Measurements from ENCODE around the gene TMEM176B.

TMEM176B gene

DNA sequence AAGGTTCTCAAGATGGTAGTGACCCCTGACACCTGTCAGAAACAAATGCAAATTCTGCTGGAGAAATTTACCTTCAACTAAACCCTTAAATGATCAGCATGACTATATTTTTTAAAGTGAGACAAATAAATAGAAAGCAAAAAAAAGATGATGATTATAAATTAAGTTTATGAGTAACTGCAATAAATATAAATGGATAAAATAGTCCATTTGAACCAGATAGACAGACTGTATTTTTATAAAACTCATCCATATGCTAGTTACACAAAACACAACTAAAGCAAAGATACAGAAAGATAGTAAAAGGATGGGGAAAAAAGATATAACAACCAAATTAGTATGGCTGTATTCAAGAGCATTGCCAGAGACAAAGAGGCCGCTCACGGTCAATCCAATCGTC, 6.3 kb upstream of the TMEM176B start:
- DNase-seq: no peak
- H3K9me3 ChIP-seq (ENCODE audit: control extremely low read depth in 1 of 5, control insufficient read depth in 4 of 5, insufficient read depth in 2 of 5, low read depth in 1 of 5, low read length in 4 of 5): peaks cover 0 to 14% (median 8%) of the 10 kb centered on the region in 5 experiments
- peaks cover 0 to 3% (median under 1%) of the 10 kb centered on the region in 4 experiments for H3K4me1 ChIP-seq (ENCODE audit: control extremely low read depth in 1 of 4, control insufficient read depth in 4 of 4, insufficient read depth in 4 of 4, low read length in 3 of 4)
- ChIA-PET POLR2A (no interaction called here), CTCF (no interaction called here)
- H3K27me3 ChIP-seq (replicated peaks in 2 of 5; ENCODE audit: control insufficient read depth in 4 of 5, insufficient read depth in 5 of 5, low read length in 4 of 5): peaks cover 0 to 27% (median 13%) of the 10 kb centered on the region in 5 experiments
- no peak overlapping the region for H3K4me3 ChIP-seq (ENCODE audit: control insufficient read depth in 1 of 7, extremely low read depth in 1 of 7, insufficient read depth in 4 of 7, low read depth in 2 of 7, low read length in 6 of 7)
- no peak overlapping the region for H3K27ac ChIP-seq (ENCODE audit: insufficient read depth in 1 of 2, low read depth in 1 of 2, low read length in 2 of 2, poor library complexity in 1 of 2, severe bottlenecking in 2 of 2)
- no peaks in the 10 kb centered on the region for H3K36me3 ChIP-seq (ENCODE audit: control insufficient read depth in 4 of 4, insufficient read depth in 4 of 4, low read length in 3 of 4)
- WGBS (ENCODE audit: insufficient coverage): no CpG with 5 or more reads among the region's 3 CpGs

DNA sequence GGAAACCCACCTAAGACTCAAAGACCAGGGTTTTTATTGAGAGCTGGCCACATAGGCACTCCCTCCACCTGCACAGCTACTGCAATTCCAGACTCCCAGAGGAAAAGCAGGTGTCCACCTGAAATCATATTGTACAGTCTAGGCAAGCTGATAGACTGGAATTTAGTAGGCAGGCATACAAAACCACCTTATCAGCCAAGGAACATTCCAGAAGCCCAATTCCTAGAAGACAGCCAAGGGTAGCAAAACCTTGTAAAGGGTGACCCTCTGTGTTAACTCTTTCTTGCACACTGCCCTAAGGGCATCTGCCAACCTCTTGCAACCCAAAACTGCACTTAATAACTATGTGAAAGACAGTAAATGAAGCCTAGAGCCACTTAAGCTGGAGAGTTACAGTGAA, 5.7 kb upstream of the TMEM176B start:
- H3K4me1 ChIP-seq (ENCODE audit: control extremely low read depth in 1 of 4, control insufficient read depth in 4 of 4, insufficient read depth in 4 of 4, low read length in 3 of 4): peaks cover 0 to 9% (median 6%) of the 10 kb centered on the region in 4 experiments
- H3K9me3 ChIP-seq (ENCODE audit: control extremely low read depth in 1 of 5, control insufficient read depth in 4 of 5, insufficient read depth in 2 of 5, low read depth in 1 of 5, low read length in 4 of 5): peaks cover 0 to 14% (median 8%) of the 10 kb centered on the region in 5 experiments
- H3K36me3 ChIP-seq (ENCODE audit: control insufficient read depth in 4 of 4, insufficient read depth in 4 of 4, low read length in 3 of 4): no peaks in the 10 kb centered on the region
- H3K4me3 ChIP-seq (ENCODE audit: control insufficient read depth in 1 of 7, extremely low read depth in 1 of 7, insufficient read depth in 4 of 7, low read depth in 2 of 7, low read length in 6 of 7): no peak overlapping the region
- DNase-seq: no peak
- H3K27ac ChIP-seq (ENCODE audit: insufficient read depth in 1 of 2, low read depth in 1 of 2, low read length in 2 of 2, poor library complexity in 1 of 2, severe bottlenecking in 2 of 2): no peak overlapping the region
- CTCF ChIA-PET: no interaction called here
- POLR2A ChIA-PET: no interaction called here
- H3K27me3 ChIP-seq (replicated peaks in 2 of 5; ENCODE audit: control insufficient read depth in 4 of 5, insufficient read depth in 5 of 5, low read length in 4 of 5): peaks cover 0 to 33% (median 16%) of the 10 kb centered on the region in 5 experiments

DNA sequence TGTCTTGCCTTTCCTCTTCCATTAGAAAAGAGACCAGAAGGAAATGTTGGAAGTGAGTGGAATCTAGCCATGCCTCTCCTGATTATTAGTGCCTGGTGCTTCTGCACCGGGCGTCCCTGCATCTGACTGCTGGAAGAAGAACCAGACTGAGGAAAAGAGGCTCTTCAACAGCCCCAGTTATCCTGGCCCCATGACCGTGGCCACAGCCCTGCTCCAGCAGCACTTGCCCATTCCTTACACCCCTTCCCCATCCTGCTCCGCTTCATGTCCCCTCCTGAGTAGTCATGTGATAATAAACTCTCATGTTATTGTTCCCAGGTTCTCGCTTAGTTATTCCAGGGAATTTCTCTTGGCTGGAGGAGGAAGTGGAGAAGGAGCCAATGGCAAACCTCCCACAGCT, 4.6 kb upstream of the TMEM176B start:
- Histone ChIP-seq H3K36me3 (ENCODE audit: control insufficient read depth in 4 of 4, insufficient read depth in 4 of 4, low read length in 3 of 4) (no peaks in the 10 kb centered on the region), H3K4me1 (ENCODE audit: control extremely low read depth in 1 of 4, control insufficient read depth in 4 of 4, insufficient read depth in 4 of 4, low read length in 3 of 4) (peaks cover 0 to 19% (median 15%) of the 10 kb centered on the region in 4 experiments), H3K9me3 (ENCODE audit: control extremely low read depth in 1 of 5, control insufficient read depth in 4 of 5, insufficient read depth in 2 of 5, low read depth in 1 of 5, low read length in 4 of 5) (peaks cover 0 to 14% (median 8%) of the 10 kb centered on the region in 5 experiments), H3K27ac (ENCODE audit: insufficient read depth in 1 of 2, low read depth in 1 of 2, low read length in 2 of 2, poor library complexity in 1 of 2, severe bottlenecking in 2 of 2) (no peak overlapping the region), H3K27me3 (replicated peaks in 2 of 5; ENCODE audit: control insufficient read depth in 4 of 5, insufficient read depth in 5 of 5, low read length in 4 of 5) (peaks cover 0 to 43% (median 18%) of the 10 kb centered on the region in 5 experiments), H3K4me3 (ENCODE audit: control insufficient read depth in 1 of 7, extremely low read depth in 1 of 7, insufficient read depth in 4 of 7, low read depth in 2 of 7, low read length in 6 of 7) (no peak overlapping the region)
- DNase-seq: no peak
- POLR2A ChIA-PET: no interaction called here
- CTCF ChIA-PET: no interaction called here
- 100% methylated on average over 1 of the region's 5 CpGs for WGBS (ENCODE audit: insufficient coverage)

DNA sequence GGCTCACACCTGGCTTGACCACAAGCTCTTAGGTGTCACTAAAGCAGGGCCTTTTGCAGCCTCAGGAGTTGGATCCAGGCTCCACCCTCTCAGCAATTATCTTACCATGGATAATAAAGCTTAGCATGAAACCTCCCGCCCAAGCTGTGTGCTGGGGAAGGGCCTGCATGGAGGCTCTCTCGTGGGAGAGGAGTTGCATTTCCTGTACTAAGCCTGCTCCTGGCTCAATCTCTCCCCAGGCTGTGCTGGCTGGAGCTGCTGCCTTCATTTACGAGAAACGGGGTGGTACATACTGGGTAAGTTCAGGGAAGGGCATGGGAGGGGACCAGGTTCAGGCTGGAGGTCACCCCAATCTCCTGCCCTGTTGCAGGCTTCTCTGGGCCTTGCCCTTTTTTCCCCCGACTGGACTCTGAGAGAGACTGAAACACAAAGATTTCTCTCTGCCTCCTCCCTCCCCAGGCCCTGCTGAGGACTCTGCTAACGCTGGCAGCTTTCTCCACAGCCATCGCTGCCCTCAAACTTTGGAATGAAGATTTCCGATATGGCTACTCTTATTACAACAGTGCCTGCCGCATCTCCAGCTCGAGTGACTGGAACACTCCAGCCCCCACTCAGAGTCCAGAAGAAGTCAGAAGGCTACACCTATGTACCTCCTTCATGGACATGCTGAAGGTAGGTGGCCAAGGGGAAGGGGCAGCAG, 3.1 kb upstream of the TMEM176B start:
- no peak overlapping the region for H3K27ac ChIP-seq (ENCODE audit: insufficient read depth in 1 of 2, low read depth in 1 of 2, low read length in 2 of 2, poor library complexity in 1 of 2, severe bottlenecking in 2 of 2)
- H3K36me3 ChIP-seq (ENCODE audit: control insufficient read depth in 4 of 4, insufficient read depth in 4 of 4, low read length in 3 of 4): no peaks in the 10 kb centered on the region
- peaks cover 5 to 58% (median 24%) of the 10 kb centered on the region in 5 experiments for H3K27me3 ChIP-seq (replicated peaks in 2 of 5; ENCODE audit: control insufficient read depth in 4 of 5, insufficient read depth in 5 of 5, low read length in 4 of 5)
- H3K9me3 ChIP-seq (ENCODE audit: control extremely low read depth in 1 of 5, control insufficient read depth in 4 of 5, insufficient read depth in 2 of 5, low read depth in 1 of 5, low read length in 4 of 5): peaks cover 0 to 14% (median 8%) of the 10 kb centered on the region in 5 experiments
- DNase-seq: no peak
- no peak overlapping the region for H3K4me3 ChIP-seq (ENCODE audit: control insufficient read depth in 1 of 7, extremely low read depth in 1 of 7, insufficient read depth in 4 of 7, low read depth in 2 of 7, low read length in 6 of 7)
- 85% methylated on average over 9 of the region's 10 CpGs for WGBS (ENCODE audit: insufficient coverage)
- ChIA-PET CTCF (no interaction called here), POLR2A (no interaction called here)
- H3K4me1 ChIP-seq (ENCODE audit: control extremely low read depth in 1 of 4, control insufficient read depth in 4 of 4, insufficient read depth in 4 of 4, low read length in 3 of 4): peaks cover 0 to 21% (median 16%) of the 10 kb centered on the region in 4 experiments

DNA sequence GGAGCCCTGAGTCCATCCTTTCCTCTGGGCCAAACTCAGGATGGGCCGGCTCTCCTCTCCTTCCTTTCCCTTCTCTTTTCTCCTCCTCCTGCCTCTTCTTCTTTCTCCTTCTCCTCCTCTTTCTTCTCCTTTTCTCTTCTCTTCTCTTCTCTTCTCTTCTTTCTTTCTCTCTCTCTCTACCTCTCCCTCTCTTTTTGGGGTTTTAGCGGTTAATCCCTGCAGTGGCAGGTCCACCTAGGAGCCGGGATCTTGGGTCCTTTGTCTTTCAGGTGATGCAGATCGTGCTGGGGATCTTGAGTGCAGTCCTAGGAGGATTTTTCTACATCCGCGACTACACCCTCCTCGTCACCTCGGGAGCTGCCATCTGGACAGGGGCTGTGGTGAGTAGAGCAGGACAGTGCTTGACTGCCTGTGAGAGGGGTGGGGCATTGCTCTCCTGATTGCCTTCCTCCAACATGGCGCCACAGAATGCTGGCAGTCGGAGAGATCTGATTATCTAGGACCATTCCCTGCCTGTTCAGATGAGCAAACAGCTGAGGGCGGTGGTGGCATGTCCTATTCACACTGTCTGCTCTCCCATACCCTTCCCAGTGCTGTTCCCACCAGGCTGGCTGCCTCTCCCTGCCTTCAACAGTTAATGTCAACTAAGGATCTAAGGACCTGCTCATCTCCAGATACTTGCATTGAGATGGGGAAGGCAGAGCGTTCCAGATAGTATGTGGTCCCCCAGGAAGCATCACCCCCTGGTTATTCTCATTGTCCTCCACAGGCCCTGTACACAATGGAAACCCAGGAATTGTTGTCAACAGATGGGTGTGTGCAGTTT, 2.0 kb upstream of the TMEM176B start:
- H3K27me3 ChIP-seq (replicated peaks in 2 of 5; ENCODE audit: control insufficient read depth in 4 of 5, insufficient read depth in 5 of 5, low read length in 4 of 5): peaks cover 5 to 68% (median 24%) of the 10 kb centered on the region in 5 experiments

DNA sequence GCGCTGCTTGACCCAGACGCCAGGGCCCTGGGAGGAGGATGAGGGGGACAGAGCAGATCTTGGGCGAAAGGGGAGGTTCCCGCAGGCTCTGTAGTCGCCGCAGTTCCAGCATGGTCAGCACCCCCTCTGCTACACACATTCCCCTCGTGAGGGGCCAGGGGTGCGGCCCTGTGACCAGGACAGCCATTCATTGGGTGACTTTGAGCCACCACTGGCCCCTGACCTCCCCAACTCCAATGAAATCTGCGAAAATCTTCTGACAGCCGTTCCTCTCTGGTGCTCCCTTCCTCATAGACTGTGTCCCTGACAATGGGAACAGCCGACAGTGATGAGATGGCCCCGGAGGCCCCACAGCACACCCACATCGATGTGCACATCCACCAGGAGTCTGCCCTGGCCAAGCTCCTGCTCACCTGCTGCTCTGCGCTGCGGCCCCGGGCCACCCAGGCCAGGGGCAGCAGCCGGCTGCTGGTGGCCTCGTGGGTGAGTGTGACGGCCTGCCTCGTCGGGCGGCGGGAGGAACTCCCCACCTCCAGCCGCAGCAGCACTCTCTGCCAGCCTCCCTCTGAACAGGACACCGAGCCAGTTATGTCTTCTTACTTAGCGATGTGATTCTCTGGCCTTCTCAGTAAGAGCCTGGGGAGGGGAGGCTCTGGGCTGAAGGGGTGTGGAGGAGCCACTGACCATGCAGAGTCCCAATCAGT, 1.2 kb upstream of the TMEM176B start:
- Histone ChIP-seq H3K4me1 (ENCODE audit: control extremely low read depth in 1 of 4, control insufficient read depth in 4 of 4, insufficient read depth in 4 of 4, low read length in 3 of 4) (peaks cover 0 to 21% (median 16%) of the 10 kb centered on the region in 4 experiments), H3K27ac (ENCODE audit: insufficient read depth in 1 of 2, low read depth in 1 of 2, low read length in 2 of 2, poor library complexity in 1 of 2, severe bottlenecking in 2 of 2) (no peak overlapping the region), H3K36me3 (ENCODE audit: control insufficient read depth in 4 of 4, insufficient read depth in 4 of 4, low read length in 3 of 4) (no peaks in the 10 kb centered on the region), H3K4me3 (ENCODE audit: control insufficient read depth in 1 of 7, extremely low read depth in 1 of 7, insufficient read depth in 4 of 7, low read depth in 2 of 7, low read length in 6 of 7) (peak overlapping the region in 4 of 7 experiments; percentile 46 to 72 (median 60)), H3K27me3 (replicated peaks in 2 of 5; ENCODE audit: control insufficient read depth in 4 of 5, insufficient read depth in 5 of 5, low read length in 4 of 5) (peaks cover 5 to 69% (median 25%) of the 10 kb centered on the region in 5 experiments), H3K9me3 (ENCODE audit: control extremely low read depth in 1 of 5, control insufficient read depth in 4 of 5, insufficient read depth in 2 of 5, low read depth in 1 of 5, low read length in 4 of 5) (peaks cover 0 to 10% (median 6%) of the 10 kb centered on the region in 5 experiments)
- WGBS (ENCODE audit: insufficient coverage): 26% methylated on average over 24 of the region's 26 CpGs
- peak in 1 of 3 donors; percentile 33 for DNase-seq
- ChIA-PET CTCF (no interaction called here), POLR2A (interaction anchor here (1.8 kb wide), 1 partner anchor 14 kb away, joined by 6 read pairs; no protein-coding TSS in a partner anchor)

More for the DNA sequence above, 2.0 kb upstream of the TMEM176B start:
- Histone ChIP-seq H3K4me1 (ENCODE audit: control extremely low read depth in 1 of 4, control insufficient read depth in 4 of 4, insufficient read depth in 4 of 4, low read length in 3 of 4) (peaks cover 0 to 21% (median 16%) of the 10 kb centered on the region in 4 experiments), H3K27ac (ENCODE audit: insufficient read depth in 1 of 2, low read depth in 1 of 2, low read length in 2 of 2, poor library complexity in 1 of 2, severe bottlenecking in 2 of 2) (no peak overlapping the region), H3K36me3 (ENCODE audit: control insufficient read depth in 4 of 4, insufficient read depth in 4 of 4, low read length in 3 of 4) (no peaks in the 10 kb centered on the region), H3K9me3 (ENCODE audit: control extremely low read depth in 1 of 5, control insufficient read depth in 4 of 5, insufficient read depth in 2 of 5, low read depth in 1 of 5, low read length in 4 of 5) (peaks cover 0 to 14% (median 8%) of the 10 kb centered on the region in 5 experiments), H3K4me3 (ENCODE audit: control insufficient read depth in 1 of 7, extremely low read depth in 1 of 7, insufficient read depth in 4 of 7, low read depth in 2 of 7, low read length in 6 of 7) (no peak overlapping the region)
- DNase-seq: no peak
- WGBS (ENCODE audit: insufficient coverage): 98% methylated on average over 9 of the region's 12 CpGs
- CTCF ChIA-PET: no interaction called here
- POLR2A ChIA-PET: no interaction called here

Measured in common myeloid progenitor, CD34-positive (primary cell).